Calu3 (cell line): ENCODE measurements around the gene FUT7. TPM values are rescaled to one million over a fixed set of nuclear protein-coding genes. Genes with fewer than 3 reads are reported as not detected.

ENCODE experiments used
- BruUV-seq: library from RNA; stranded (reverse); fragments of 400-500 nt; replicated peaks from 2 replicates; lab custom pipeline; 2021; lab: Mats Ljungman, UMichigan
- CTCF ChIA-PET: fragments of 300-600 bp; sonication (Branson Sonifier 250); formaldehyde crosslinking; loops from one replicate; lab custom pipeline; 2022; ENCODE audit warnings: antibody characterized with exemption; lab: Charles Lee
- DNase-seq: peaks from one replicate; pipeline ENCODE4 v3.0.0; 2022
- H3K27ac Mint-ChIP-seq: one replicate; pipeline ENCODE4 v1.8.0; 2022; ENCODE audit warnings: mixed read lengths; ENCODE audit not compliant: unreplicated experiment
- H3K27me3 Mint-ChIP-seq: one replicate; pipeline ENCODE4 v1.8.0; 2022; ENCODE audit warnings: mixed read lengths; ENCODE audit not compliant: unreplicated experiment
- H3K36me3 Mint-ChIP-seq: one replicate; pipeline ENCODE4 v1.8.0; 2022; ENCODE audit warnings: mild to moderate bottlenecking, moderate library complexity, mixed read lengths; ENCODE audit not compliant: insufficient read depth, unreplicated experiment
- H3K4me1 Mint-ChIP-seq: one replicate; pipeline ENCODE4 v1.8.0; 2022; ENCODE audit warnings: mild to moderate bottlenecking, low read depth, mixed read lengths; ENCODE audit not compliant: unreplicated experiment
- H3K4me3 Mint-ChIP-seq: one replicate; pipeline ENCODE4 v1.8.0; 2022; ENCODE audit warnings: mild to moderate bottlenecking, low read depth, moderate library complexity, mixed read lengths; ENCODE audit not compliant: unreplicated experiment
- H3K9me3 Mint-ChIP-seq: one replicate; pipeline ENCODE4 v1.8.0; 2022; ENCODE audit warnings: low read depth, mixed read lengths; ENCODE audit not compliant: unreplicated experiment
- CTCF ChIP-seq: fragments of 200-600 bp; IDR thresholded peaks from one replicate; pipeline ENCODE4 v1.8.0; 2022; ENCODE audit warnings: antibody characterized with exemption; ENCODE audit not compliant: unreplicated experiment
- intact Hi-C: fragments of 100-400 bp; cut with micrococcal nuclease; formaldehyde crosslinking; loops from one replicate; pipeline ENCODE4 v1.10.0; 2022; ENCODE audit not compliant: unreplicated experiment
- total RNA-seq: library from RNA; stranded (reverse); gene quantifications from 2 replicates; pipeline ENCODE4 v1.2.3, GENCODE V29; 2022

The FUT7 gene
- total RNA-seq, 1 experiment from 2014 or later: not detected

GRCh38 chr9:137077758-137078693 is 46.1 kb upstream of the FUT7 start:
- no peak overlapping the region for H3K27ac Mint-ChIP-seq
- H3K9me3 Mint-ChIP-seq: no peaks in the 10 kb centered on the region
- H3K4me1 Mint-ChIP-seq: no peaks in the 10 kb centered on the region
- CTCF ChIA-PET: no interaction called here
- H3K27me3 Mint-ChIP-seq: no peaks in the 10 kb centered on the region
- peaks cover under 1% of the 10 kb centered on the region for H3K36me3 Mint-ChIP-seq
- H3K4me3 Mint-ChIP-seq: peak overlapping the region; percentile 52
- intact Hi-C loops: no loop called here
- TF ChIP-seq CTCF: no peak
- BruUV-seq: no TSS peak
- no peak for DNase-seq

GRCh38 chr9:137077010-137077747 is 45.3 kb upstream of the FUT7 start, which contains the start of gene UAP1L1:
TSS of gene UAP1L1 (plus strand) at chr9:137077517. CDS start at chr9:137077533, 16 bp downstream.
- DNase-seq: peak; percentile 45
- H3K9me3 Mint-ChIP-seq: no peaks in the 10 kb centered on the region
- TF ChIP-seq CTCF: no peak
- no peaks in the 10 kb centered on the region for H3K27me3 Mint-ChIP-seq
- intact Hi-C loops: no loop called here
- no peak within 1 kb of the TSS for H3K27ac Mint-ChIP-seq
- H3K4me1 Mint-ChIP-seq: no peaks in the 10 kb centered on the region
- CTCF ChIA-PET: no interaction called here
- peak within 1 kb of the TSS; percentile 52 for H3K4me3 Mint-ChIP-seq
- H3K36me3 Mint-ChIP-seq: no peaks in the 10 kb centered on the region
- BruUV-seq: no TSS peak

- Mint-ChIP-seq H3K4me1 (no peaks in the 10 kb centered on the region), H3K4me3 (peak overlapping the region; percentile 52), H3K9me3 (no peaks in the 10 kb centered on the region), H3K36me3 (no peaks in the 10 kb centered on the region), H3K27ac (no peak overlapping the region), H3K27me3 (no peaks in the 10 kb centered on the region)
- no peak for TF ChIP-seq CTCF
- DNase-seq: no peak
- intact Hi-C loops: no loop called here
- CTCF ChIA-PET: no interaction called here
- BruUV-seq: no TSS peak
Observed at GRCh38 chr9:137076636-137077009, 44.7 kb upstream of the FUT7 start.

GRCh38 chr9:137075275-137075775 is 43.4 kb upstream of the FUT7 start:
- no peak for DNase-seq
- Mint-ChIP-seq H3K4me1 (peaks cover 9% of the 10 kb centered on the region), H3K9me3 (no peaks in the 10 kb centered on the region), H3K4me3 (no peak overlapping the region), H3K27ac (no peak overlapping the region), H3K27me3 (no peaks in the 10 kb centered on the region), H3K36me3 (peaks cover 12% of the 10 kb centered on the region)
- no peak for TF ChIP-seq CTCF
- intact Hi-C loops: no loop called here
- CTCF ChIA-PET: no interaction called here
- no TSS peak for BruUV-seq
